ENCODE results near the gene ERBIN. TPM values are rescaled to one million over a fixed set of nuclear protein-coding genes. Genes with fewer than 3 reads are reported as not detected.

The ERBIN gene
- total RNA-seq, 4 donors from 2014 or later, result 45.1 to 64.9 (median 56.9) TPM

DNA sequence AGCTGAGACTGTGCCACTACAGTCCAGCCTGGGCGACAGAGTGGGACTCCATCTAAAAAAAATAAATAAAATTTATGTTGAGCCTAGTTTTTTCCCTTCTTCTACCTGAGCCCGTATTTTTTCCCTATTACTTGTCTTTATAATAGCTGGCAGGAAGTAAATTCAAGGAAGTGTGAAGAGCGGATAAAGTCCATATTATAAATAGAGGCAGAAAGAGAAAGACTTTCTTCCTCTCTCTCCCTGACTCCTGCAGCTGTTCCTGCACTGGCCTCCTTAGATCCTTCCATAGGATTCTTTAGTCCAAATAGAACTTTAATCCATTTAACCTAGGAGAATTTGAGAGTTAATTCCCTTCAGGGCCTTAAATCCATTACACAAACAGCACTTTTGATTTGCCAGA lies 10.3 kb upstream of the ERBIN start:
- TF ChIP-seq, protein P1, sequence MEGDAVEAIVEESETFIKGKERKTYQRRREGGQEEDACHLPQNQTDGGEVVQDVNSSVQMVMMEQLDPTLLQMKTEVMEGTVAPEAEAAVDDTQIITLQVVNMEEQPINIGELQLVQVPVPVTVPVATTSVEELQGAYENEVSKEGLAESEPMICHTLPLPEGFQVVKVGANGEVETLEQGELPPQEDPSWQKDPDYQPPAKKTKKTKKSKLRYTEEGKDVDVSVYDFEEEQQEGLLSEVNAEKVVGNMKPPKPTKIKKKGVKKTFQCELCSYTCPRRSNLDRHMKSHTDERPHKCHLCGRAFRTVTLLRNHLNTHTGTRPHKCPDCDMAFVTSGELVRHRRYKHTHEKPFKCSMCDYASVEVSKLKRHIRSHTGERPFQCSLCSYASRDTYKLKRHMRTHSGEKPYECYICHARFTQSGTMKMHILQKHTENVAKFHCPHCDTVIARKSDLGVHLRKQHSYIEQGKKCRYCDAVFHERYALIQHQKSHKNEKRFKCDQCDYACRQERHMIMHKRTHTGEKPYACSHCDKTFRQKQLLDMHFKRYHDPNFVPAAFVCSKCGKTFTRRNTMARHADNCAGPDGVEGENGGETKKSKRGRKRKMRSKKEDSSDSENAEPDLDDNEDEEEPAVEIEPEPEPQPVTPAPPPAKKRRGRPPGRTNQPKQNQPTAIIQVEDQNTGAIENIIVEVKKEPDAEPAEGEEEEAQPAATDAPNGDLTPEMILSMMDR (IDR thresholded peaks at IDR 0.05), result no peak
- DNase-seq (ENCODE audit: low spot score), result no peak
- no peak for ATAC-seq (ENCODE audit: low FRiP score)

DNA sequence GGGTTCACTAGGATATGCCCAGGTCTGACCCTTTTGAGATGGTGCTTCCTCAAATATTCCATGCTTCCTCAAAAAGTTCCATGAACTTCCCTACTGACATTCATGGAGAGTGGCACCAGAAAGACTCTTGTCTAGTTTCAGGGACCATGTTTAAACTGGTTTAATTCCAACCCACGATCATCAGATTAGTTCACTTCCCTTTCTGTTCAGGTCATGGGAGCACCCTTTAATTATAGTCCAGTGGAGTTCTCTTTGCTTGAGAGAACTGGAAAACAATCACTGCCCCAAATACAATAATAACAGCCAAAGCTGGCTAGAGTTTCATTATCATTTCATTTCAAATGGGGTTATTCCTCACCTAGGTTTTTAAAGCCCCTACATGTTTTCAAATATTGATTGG lies 9.7 kb upstream of the ERBIN start:
- TF ChIP-seq, protein P1 (IDR thresholded peaks at IDR 0.05), result no peak
- no peak for DNase-seq (ENCODE audit: low spot score)
- no peak for ATAC-seq (ENCODE audit: low FRiP score)

DNA sequence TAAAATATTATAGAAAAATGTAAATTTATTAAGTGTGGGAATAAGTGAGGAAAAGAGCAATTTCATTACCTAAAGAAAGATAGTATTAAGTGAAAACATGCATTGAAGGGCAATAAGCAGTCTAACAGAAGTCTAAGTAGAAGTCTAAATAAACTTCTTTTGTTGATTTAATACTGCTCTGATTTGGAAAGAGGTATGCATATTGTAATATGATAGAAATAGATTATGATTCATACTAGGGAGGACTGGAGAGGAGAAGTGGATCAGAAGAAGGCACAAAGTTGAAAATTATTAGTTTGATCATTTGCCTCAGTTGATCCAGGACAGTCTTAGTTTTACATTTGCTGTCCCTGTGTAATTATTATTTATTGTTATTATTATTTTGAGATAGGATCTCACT lies 6.6 kb upstream of the ERBIN start:
- no peak for DNase-seq (ENCODE audit: low spot score)
- TF ChIP-seq, protein P1 (IDR thresholded peaks at IDR 0.05), result no peak
- no peak for ATAC-seq (ENCODE audit: low FRiP score)

DNA sequence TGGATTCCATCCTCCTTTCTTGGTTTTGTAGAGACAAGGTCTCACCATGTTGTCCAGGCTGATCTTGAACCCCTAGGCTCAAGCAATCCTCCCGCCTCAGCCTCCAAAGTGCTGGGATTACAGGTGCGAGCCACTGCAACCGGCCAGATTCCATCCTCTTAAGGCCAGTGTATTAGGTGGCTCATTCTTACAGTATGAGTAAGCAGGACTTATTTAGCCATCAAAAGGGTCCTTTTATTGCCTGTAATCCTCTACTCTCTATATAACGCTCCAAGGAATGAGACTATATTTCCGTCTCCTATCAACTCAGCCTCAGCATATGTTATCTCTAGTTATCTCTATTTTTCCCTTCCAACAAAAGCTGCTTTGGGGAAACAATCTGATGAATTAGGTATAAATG lies 3.0 kb upstream of the ERBIN start:
- DNase-seq (ENCODE audit: low spot score), result no peak
- TF ChIP-seq, protein P1 (IDR thresholded peaks at IDR 0.05), result no peak
- no peak for ATAC-seq (ENCODE audit: low FRiP score)

DNA sequence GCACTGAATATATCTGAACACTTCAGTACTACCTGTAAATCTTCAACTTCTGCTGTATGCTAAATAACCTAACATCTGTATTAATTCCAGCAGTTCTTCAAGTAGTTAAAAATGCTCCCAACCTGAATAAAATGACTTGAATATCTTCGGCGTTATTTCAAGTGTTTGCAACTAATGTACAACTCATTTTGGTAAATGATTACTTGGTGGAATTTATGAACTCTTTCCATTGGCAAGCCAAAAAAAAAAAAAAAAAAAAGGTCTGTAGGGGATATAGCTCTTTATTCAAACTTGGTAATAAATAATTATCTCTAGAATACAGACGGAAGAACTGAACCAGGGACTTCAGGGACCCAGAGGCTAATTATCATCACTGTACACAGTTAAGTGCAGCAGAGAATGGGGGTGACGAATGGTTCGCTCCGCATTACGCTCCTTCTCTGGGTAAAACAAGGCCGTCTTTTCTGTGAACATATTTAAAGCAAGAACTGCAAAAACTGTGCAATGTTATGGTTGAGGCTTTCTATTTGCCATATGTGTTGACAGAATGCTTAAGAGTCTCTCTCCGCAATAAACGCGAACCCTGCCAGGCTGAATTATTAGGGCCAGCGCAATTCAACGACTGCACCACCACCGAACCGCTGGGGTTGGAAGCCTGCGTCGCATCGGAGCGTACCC lies 1.9 kb upstream of the ERBIN start:
- DNase-seq (ENCODE audit: low spot score) (no peak), ATAC-seq (ENCODE audit: low FRiP score) (no peak)
- TF ChIP-seq, protein P1 (IDR thresholded peaks at IDR 0.05), result no peak

DNA sequence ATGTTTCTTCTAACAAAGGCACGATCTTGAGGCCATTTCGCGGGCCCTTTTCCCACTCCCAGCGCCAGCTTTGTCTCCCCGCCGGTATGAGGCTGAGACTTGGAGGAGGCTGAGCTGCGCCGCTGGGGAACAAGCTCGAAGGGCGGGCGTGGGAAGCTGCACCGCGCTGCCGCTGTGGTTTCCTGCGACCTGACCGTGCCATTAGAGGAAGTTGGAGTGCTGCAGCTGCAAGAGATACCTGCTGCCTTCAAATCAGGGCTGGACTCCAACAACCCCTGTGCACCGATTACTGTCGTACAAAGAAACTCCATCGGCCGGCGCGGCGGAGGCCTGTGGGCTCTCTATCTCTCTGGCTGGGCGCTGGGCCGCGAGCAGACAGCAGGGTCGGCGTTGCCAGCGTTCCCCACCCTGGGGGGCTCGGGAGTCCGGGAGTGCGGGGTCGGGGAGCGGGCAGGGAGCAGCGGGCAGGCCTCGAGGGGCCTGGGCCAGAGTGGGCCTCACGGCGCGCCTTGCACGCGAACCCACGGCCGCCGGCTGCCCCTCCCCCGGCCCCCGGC lies 1.3 kb upstream of the ERBIN start:
- TF ChIP-seq, protein P1 (IDR thresholded peaks at IDR 0.05), result no peak
- ATAC-seq (ENCODE audit: low FRiP score) (peak; percentile 50), DNase-seq (ENCODE audit: low spot score) (peak; percentile 28)

Measured in omental fat pad (tissue), 4 donors.